HepG2 (cell line): ENCODE data around the gene SLC6A6. TPM values are rescaled to one million over a fixed set of nuclear protein-coding genes. Genes with fewer than 3 reads are reported as not detected.

Experiments used
- CBX1 ChIP-seq: IDR thresholded peaks from one replicate; pipeline ENCODE4 v1.6.1; 2016; ENCODE audit warnings: antibody characterized with exemption, low read depth
- DBP ChIP-seq: sonication (generic); formaldehyde crosslinking; IDR thresholded peaks from 2 replicates; pipeline ENCODE4 v1.4.0; 2020; ENCODE audit warnings: missing genetic modification reagents; ENCODE audit errors: not compliant biosample characterization
- DNMT3B ChIP-seq: conservative IDR thresholded peaks from 2 replicates; pipeline ENCODE4 v1.6.1; 2016; ENCODE audit warnings: missing biosample characterization, control low read depth
- GPBP1L1 ChIP-seq: sonication (generic); formaldehyde crosslinking; IDR thresholded peaks from 2 replicates; pipeline ENCODE4 v1.5.0; 2020; ENCODE audit warnings: mild to moderate bottlenecking, missing genetic modification reagents
- HMGXB3 ChIP-seq: sonication (generic); formaldehyde crosslinking; IDR thresholded peaks from 2 replicates; pipeline ENCODE4 v1.4.0; 2020; ENCODE audit warnings: missing genetic modification reagents, borderline replicate concordance
- KAT7 ChIP-seq: IDR thresholded peaks from 2 replicates; pipeline ENCODE4 v1.6.1; 2018; ENCODE audit warnings: borderline replicate concordance, missing compliant biosample characterization
- KLF16 ChIP-seq, 2 experiments: sonication (generic) in 1 of 2; formaldehyde crosslinking in 1 of 2; IDR thresholded peaks; 2 replicates each; pipeline versions ENCODE4 v1.6.1 to v1.8.0; 2016 to 2023; ENCODE audit warnings: missing genetic modification reagents in 2 of 2, missing compliant biosample characterization in 1 of 2
- MAFG ChIP-seq: sonication (generic); formaldehyde crosslinking; IDR thresholded peaks from 2 replicates; pipeline ENCODE4 v1.5.1; 2020; ENCODE audit warnings: mild to moderate bottlenecking, missing genetic modification reagents
- MAFK ChIP-seq, 2 experiments: IDR thresholded peaks in 1 of 2; conservative IDR thresholded peaks in 1 of 2; 2 replicates each; pipeline ENCODE4 v1.6.1; 2011; ENCODE audit warnings: improper control_type of control experiment in 2 of 2, low read length in 2 of 2
- MZF1 ChIP-seq: sonication (generic); formaldehyde crosslinking; IDR thresholded peaks from 2 replicates; pipeline ENCODE4 v1.8.1; 2023; ENCODE audit warnings: mild to moderate bottlenecking, missing genetic modification reagents, borderline replicate concordance
- NCOR1 ChIP-seq: fragments of 200-600 bp; sonication (generic); IDR thresholded peaks from 2 replicates; pipeline ENCODE4 v1.7.0; 2017; ENCODE audit warnings: antibody characterized with exemption, low read length, borderline replicate concordance
- SAP130 ChIP-seq: IDR thresholded peaks from 2 replicates; pipeline ENCODE4 v1.6.1; 2016; ENCODE audit warnings: low read depth
- SIN3B ChIP-seq: fragments of 150-350 bp; IDR thresholded peaks from 2 replicates; pipeline ENCODE4 v1.6.1; 2014; ENCODE audit warnings: low read length
- TBX2 ChIP-seq: sonication (generic); formaldehyde crosslinking; IDR thresholded peaks from 2 replicates; pipeline ENCODE4 v1.5.0; 2020; ENCODE audit warnings: missing genetic modification reagents, mild to moderate bottlenecking, borderline replicate concordance
- ZNF136 ChIP-seq: sonication (generic); formaldehyde crosslinking; IDR thresholded peaks from 2 replicates; pipeline ENCODE4 v1.8.1; 2022; ENCODE audit warnings: low read depth, mild to moderate bottlenecking, moderate library complexity, missing genetic modification reagents
- ZNF207 ChIP-seq: fragments of 450-650 bp; IDR thresholded peaks from 2 replicates; pipeline ENCODE4 v1.6.1; 2016; ENCODE audit warnings: antibody characterized with exemption, borderline replicate concordance
- ZNF230 ChIP-seq: sonication (generic); formaldehyde crosslinking; IDR thresholded peaks from 2 replicates; pipeline ENCODE4 v1.4.0; 2020; ENCODE audit warnings: mild to moderate bottlenecking, missing genetic modification reagents
- ZNF460 ChIP-seq: sonication (generic); formaldehyde crosslinking; IDR thresholded peaks from 2 replicates; pipeline ENCODE4 v1.5.1; 2020; ENCODE audit warnings: missing genetic modification reagents, mild to moderate bottlenecking, borderline replicate concordance
- ZNF468 ChIP-seq: sonication (generic); formaldehyde crosslinking; IDR thresholded peaks from 2 replicates; pipeline ENCODE4 v1.8.0; 2022; ENCODE audit warnings: mild to moderate bottlenecking, moderate library complexity, missing genetic modification reagents
- ZNF569 ChIP-seq: sonication (generic); formaldehyde crosslinking; IDR thresholded peaks from 2 replicates; pipeline ENCODE4 v1.5.0; 2020; ENCODE audit warnings: mild to moderate bottlenecking, missing genetic modification reagents, moderate library complexity, borderline replicate concordance
- ZNF704 ChIP-seq: sonication (generic); formaldehyde crosslinking; IDR thresholded peaks from 2 replicates; pipeline ENCODE4 v1.8.1; 2023; ENCODE audit warnings: mild to moderate bottlenecking, inconsistent platforms, moderate library complexity, missing genetic modification reagents, borderline replicate concordance
- polyA plus RNA-seq, 8 experiments: library from polyadenylated mRNA; depleted of rRNA in 3 of 8; stranded (reverse) in 7 of 8; unstranded in 1 of 8; fragments of >200 nt; fragmentation: Illumina TruSeq in 4 of 8; extraction: Trizol in 4 of 8; gene quantifications; 2 replicates each; pipeline versions ENCODE4 v1.2.1 to v1.2.3, GENCODE V29; 2011 to 2016; ENCODE audit warnings: low read depth in 4 of 8, missing spikeins in 1 of 8, mixed read lengths in 1 of 8; ENCODE audit not compliant: insufficient read depth in 1 of 8
- total RNA-seq, 5 experiments: library from RNA; depleted of rRNA; stranded (reverse); fragments of >200 nt; fragmentation: Illumina TruSeq; extraction: Trizol; gene quantifications; 2 replicates each; pipeline ENCODE4 v1.2.3, GENCODE V29; 2016; ENCODE audit warnings: low read depth in 1 of 5

Gene SLC6A6
- total and polyA plus RNA-seq, 2 of the 13 experiments (the other 11 are each of a cell fraction or from before 2014, with no cell fraction given): 14.1 to 20.7 TPM

- TF ChIP-seq ZNF136 (CRISPR knock-in tag) (no peak), CBX1 (peak; percentile 57), DNMT3B (CRISPR knock-in tag) (no peak), ZNF569 (no peak), MAFG (CRISPR knock-in tag) (no peak), SAP130 (CRISPR knock-in tag) (peak; percentile 86), MZF1 (no peak), ZNF704 (CRISPR knock-in tag) (no peak), ZNF230 (CRISPR knock-in tag) (no peak), ZNF207 (no peak), NCOR1 (no peak), KAT7 (CRISPR knock-in tag) (no peak), GPBP1L1 (CRISPR knock-in tag) (no peak), TBX2 (CRISPR knock-in tag) (peak; percentile 47; the same call in 1 of the 2 replicates), HMGXB3 (no peak), ZNF460 (CRISPR knock-in tag) (no peak), DBP (CRISPR knock-in tag) (no peak), SIN3B (no peak), MAFK (conservative IDR thresholded peaks at IDR 0.05 in 1 of 2, IDR thresholded peaks at IDR 0.05 in 1 of 2; ENCODE audit: low read length in 2 of 2) (no peak), ZNF468 (CRISPR knock-in tag) (no peak), KLF16 (CRISPR knock-in tag; IDR thresholded peaks at IDR 0.05) (peak in 1 of 2 experiments; percentile 53; a peak in 2 of 4 replicates)
These were observed 16.2 kb downstream of the SLC6A6 start (continued) for GRCh38 chr3:14418296-14419250.
